HG03354 (cell line): ENCODE results near the gene STRIT1.

Experiments
- ATAC-seq: cut with Tn5 transposase; IDR thresholded peaks from one replicate; pipeline ENCODE4 v1.9.1; 2021; ENCODE audit warnings: mild to moderate bottlenecking; ENCODE audit not compliant: unreplicated experiment, poor library complexity, severe bottlenecking

STRIT1 gene

DNA sequence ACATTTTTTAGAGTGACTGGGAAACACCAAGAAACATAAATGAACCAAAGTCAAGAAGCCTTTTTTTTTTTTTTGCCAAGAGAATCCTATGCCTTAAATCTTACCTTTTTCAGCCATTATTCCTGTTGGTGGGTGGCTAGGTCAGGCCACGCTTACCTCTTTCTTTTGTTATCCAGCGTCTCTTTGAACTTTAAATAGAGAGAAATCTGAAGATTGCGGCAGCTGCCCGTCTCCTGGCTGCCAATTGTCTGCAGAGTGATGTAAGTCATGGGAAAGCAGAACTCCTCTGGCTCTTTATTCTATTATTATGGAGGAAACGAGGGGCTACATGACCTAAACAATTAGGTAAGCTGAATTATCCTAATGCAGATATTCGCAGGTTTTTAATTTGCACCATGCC lies at the start of gene STRIT1:
STRIT1 (minus strand) TSS at position 168 of the 400 bp plus-strand sequence.
- ATAC-seq, result no peak

- ATAC-seq, result no peak
Measured at GRCh38 chr3:155342344-155342743, 48.9 kb upstream of the STRIT1 start.

- no peak for ATAC-seq
Measured at GRCh38 chr3:155339052-155339451, 45.6 kb upstream of the STRIT1 start.

DNA sequence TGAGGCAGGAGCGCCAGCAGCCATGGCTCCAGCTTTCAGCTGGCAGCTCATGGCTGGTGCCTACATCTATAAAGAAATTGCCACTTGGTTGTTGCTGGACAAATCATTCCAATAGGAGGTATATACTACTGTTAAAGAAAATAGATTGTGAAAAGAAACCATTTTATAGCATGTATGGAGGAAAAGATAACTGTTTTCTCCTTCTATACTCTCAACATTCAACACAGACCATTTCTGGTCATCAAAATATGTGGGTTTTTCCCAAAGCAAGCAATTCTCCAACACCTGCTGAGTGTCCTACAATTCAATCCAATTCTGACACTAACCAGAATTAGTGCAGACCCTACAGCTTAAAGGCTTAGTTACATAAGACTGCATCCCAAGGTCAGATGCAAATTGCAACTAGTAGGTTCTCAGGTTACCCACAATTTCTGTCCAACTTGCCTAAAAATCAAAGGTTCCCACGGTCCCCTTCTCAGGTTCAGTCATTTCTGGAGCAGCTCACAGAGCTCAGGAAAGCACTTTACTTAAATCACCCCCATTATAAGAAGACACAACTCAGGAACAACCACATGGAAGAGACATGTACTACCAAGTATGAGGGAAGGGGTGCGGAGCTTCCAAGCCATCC lies 42.4 kb upstream of the STRIT1 start:
- peak; percentile 38 for ATAC-seq

DNA sequence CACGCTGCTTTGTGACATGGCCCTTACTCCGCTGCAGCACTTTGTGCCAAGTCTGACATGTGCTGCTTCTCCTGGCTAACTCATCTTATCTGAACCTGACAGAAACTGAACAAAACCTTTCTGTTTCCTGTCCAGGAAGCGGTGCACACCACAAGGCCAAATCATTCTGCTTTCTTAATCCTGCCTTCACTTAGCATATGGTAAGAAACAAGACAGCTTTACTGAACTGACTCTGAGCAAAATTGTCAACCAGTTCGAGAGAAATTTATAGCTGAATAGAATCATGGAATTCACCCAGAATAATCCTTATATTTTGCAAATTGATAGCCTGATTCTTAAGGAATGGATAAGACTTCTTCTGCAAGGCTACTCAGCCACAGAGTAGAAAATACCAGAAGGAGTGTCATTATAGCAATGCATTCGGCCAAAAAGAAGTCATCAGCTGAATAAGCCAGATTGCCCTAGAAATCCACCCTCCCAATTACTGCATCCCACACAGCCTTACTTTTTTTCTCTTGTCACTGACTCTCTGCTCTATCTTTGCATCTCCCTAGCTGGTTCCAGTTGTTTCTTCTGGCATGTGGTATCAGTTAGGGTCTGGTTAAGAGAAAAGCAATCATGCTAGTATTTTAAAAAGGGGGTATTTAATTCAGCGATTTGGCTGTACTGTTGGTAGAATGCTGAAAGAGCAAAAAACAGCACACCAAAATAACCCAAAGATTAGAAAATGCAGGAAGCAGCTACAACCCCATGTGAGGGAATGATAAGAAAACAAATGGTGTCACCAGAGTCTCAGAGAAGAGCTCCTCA lies 41.6 kb upstream of the STRIT1 start:
- peak; percentile 85 for ATAC-seq

GRCh38 chr3:155334215-155334913 lies 40.9 kb upstream of the STRIT1 start:
- ATAC-seq, result no peak

DNA sequence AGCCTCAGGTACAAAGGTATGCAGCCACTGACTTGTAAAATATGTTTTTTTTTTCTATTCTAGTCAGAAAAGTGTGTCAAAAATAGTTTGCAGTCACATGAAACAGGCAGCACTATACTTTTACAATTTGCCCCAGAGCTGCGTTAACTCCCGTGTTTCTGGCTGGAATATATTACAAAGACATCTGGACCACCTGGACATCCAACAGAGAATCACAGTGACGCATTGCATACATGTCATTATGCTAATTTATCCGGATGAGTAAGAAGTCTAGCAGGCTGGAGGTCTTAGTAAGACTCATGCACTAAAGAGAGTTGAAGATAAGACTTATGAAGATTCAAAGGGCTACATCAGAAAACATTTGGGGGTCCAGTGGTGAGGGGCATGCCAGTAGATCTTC lies 39.2 kb upstream of the STRIT1 start:
- no peak for ATAC-seq

DNA sequence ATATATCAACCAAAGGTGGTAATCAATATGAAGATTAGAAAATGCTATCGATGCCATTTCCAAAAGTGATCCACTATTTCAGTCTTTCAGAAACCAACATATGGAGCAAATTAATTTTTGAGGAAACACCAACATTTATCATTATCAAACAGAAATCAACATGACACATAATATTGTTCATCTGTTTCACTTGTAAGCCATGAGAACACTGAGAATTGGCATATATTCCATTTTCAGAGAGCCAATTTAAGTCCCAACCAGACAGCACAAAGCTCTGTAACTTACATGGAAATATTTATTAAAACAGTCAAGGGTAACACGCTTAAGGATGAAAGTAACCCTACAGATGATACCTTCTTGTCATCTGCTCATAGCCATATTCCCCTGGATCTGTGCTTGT lies 37.6 kb upstream of the STRIT1 start:
- no peak for ATAC-seq

GRCh38 chr3:155330370-155330769 lies 36.9 kb upstream of the STRIT1 start:
- no peak for ATAC-seq

DNA sequence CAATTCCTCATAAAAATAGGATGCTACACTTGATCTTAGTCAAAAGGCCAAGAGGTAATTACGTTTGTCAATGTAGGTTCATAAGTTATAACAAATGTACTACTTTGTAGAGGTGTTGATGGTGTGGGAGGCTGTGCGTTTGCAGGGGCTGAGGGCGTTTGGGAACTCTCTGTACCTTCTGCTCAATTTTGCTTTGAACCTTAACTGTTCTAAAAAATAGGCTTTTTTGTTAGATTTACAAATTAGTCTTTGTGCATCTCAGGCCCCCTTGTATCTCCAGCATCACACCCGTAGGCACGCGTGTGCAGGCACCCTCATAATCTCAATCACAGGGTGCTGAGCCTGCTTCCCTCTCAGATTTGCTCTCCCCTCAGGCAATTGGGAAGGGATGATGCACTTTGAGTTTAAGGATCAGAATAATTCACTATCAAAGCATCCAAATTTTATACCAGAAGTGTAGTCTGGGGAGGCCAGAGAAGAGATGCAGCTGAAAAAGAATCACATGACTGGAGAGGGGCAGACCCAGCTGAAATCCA lies 36.1 kb upstream of the STRIT1 start:
- no peak for ATAC-seq

GRCh38 chr3:155327871-155328270 lies 34.4 kb upstream of the STRIT1 start:
- ATAC-seq, result no peak

- no peak for ATAC-seq
Measured at GRCh38 chr3:155327430-155327829, 33.9 kb upstream of the STRIT1 start.

- no peak for ATAC-seq
Measured at GRCh38 chr3:155326901-155327300, 33.4 kb upstream of the STRIT1 start.

- ATAC-seq, result no peak
Measured at GRCh38 chr3:155326244-155326643, 32.8 kb upstream of the STRIT1 start.

DNA sequence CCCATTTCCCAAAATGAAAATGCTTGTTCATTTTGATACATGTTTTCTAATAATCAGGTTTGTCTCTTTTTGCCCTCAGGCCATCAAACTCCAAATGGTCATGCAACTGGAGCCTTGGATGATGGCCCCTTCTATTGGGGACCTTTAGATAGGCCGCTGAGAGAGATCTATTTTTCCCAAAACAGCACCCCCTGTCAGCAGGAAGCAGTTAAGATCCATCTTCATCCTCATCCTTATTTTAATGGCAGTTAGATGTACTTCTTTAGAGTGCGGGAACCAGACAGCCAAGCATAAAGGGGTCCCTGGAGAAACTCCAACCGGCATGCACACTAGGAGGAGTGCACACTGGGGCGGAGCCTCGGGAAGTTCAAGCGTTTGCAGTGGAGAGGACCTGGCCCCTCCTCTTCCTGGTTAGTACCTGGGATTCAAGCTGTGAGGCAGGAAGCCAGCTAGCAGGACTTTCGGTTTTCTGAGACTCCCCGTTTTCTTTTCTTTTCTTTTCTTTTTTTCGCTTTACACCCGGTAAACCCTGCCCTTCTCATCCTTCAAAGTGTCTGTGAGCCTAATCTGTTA lies 31.9 kb upstream of the STRIT1 start:
- ATAC-seq, result no peak

GRCh38 chr3:155323063-155323666 lies 29.7 kb upstream of the STRIT1 start:
- peak; percentile 88 for ATAC-seq

GRCh38 chr3:155321418-155321817 lies 27.9 kb upstream of the STRIT1 start:
- no peak for ATAC-seq

GRCh38 chr3:155320934-155321333 lies 27.5 kb upstream of the STRIT1 start:
- ATAC-seq, result no peak

- ATAC-seq, result no peak
Measured at GRCh38 chr3:155318740-155319139, 25.3 kb upstream of the STRIT1 start.

GRCh38 chr3:155317211-155317610 lies 23.7 kb upstream of the STRIT1 start:
- ATAC-seq, result no peak
